HG03520 (cell line): ENCODE results near the gene CALY.

ENCODE experiments used
- ATAC-seq: cut with Tn5 transposase; IDR thresholded peaks from one replicate; pipeline ENCODE4 v1.9.1; 2021; ENCODE audit warnings: mild to moderate bottlenecking, moderate library complexity; ENCODE audit not compliant: unreplicated experiment

CALY gene

DNA sequence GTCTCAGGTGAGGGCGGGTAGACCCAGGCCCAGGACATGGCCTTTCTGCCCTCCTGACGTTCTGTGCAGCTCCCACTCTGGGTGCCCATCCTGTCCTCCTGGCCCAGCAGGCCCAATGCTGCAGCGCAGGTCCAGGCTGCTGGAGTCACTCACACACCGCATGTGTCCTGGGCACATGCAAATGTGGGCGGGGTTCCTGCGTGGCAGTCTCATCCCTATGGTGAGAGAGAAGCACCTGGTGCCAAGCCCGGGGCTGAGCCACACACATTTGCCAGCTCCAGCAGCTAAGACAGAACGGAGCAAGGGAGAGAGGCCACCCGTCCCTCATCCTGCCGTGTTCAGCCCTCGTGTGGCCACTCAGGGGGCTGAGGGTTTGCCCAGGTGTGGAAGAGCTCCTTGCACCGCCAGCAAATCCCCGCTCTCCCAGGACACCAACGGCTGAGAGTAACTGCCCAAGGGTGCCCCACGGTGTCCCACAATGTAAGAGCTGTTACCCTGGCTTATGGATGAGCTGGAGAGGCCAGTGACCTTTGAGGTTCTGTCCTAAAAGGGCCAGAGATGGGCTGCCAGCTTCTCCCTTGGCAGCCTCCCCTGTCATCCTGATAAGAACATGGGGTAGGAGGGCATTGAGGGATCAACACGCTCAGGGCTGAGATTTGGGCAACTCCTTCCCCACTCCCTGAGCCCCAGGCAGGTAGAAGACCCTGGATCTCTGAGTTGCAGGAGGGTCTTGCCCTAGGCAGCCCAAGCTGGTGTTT lies 16.7 kb upstream of the CALY start:
- no peak for ATAC-seq

DNA sequence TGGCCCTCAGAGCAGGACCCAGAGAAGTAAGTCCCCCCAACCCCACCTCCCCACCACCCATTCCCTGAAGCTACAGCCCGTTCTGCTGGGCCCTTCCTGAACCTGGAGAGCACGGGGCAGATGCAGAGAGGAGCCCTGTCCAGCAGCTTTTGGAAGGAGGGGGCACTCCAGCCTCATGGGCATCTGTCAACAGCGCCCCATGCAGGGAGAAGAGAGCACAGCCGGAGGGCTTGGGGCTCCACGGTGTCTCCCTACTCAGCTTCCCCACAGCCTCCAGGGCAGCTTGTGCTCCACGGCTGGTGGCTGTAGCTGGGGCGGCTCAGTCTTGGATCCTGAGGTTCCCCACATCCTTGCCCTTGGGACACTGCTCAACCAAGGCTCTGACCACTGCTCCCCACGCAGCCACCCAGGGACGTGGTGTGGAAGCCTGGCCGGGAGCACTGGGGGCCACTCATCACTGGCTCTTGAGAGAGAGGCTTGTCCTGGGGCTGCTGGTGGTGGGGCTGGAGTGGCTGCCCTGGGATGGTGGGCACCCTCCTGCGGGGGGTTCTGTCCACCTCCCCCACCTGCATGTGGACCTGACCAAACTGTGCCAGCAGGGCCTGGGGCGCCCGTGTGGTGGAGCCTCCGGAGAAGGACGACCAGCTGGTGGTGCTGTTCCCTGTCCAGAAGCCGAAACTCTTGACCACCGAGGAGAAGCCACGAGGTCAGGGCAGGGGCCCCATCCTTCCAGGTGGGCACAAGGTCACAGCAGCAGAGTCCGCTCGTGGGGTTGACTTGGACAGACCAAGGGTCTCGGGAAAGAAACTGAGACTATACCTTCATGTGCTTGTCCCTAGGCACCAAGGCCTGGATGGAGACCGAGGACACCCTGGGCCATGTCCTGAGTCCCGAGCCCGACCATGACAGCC lies 15.0 kb upstream of the CALY start:
- ATAC-seq: no peak

- ATAC-seq: no peak
Measured at GRCh38 chr10:133350950-133351329, 14.2 kb upstream of the CALY start.

DNA sequence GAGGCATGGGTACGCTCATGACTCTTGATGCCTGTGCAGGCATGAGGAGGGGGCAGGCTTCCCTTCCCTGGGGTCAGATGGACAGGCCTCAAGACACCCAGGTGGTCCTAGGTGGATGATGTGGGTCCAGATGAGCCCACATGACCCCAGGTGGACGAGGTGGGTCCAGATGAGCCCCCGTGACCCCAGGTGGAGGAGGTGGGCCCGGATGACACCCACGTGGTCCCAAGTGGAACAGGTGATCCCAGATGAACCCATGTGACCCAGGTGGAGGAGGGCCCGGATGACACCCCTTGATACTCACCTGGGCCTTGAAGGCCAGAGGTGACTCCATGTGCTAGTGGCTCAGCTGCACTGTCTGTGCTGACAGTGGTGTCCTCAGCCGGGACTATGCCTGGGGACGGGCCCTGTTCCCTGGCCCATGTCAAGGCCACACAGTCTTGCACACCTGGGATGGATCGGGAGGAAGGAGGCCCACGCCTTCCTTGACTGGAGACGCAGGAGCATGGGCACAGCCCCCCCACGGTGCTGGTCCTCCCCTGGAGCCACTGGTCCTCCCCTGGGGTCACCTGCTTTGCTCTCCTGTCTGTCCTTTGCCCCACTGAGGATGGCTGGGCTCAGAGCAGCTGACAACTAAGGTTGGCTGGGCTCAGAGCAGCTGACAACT lies 13.7 kb upstream of the CALY start:
- ATAC-seq: no peak

DNA sequence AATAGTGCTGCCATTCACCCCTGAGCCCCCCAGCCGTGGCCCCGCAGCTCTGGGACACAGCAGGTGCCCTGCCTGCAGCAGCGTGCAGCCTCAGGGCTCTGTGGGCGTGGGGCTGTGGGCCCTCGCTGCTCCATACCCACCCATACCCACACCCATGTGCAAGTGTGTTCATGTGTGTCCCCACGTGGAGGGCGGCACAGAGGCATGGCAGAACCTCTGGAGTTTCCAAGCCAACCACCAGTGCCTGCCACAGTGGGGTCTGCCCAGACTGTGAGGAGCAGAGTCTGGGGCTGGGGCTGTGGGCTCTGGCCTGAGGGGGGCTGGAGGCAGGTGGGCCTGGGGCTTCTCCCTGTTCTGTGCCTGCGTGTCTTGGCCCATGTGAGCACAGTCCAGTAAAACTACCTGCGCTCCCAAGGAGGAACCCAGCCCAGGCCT lies 12.9 kb upstream of the CALY start:
- ATAC-seq: no peak

DNA sequence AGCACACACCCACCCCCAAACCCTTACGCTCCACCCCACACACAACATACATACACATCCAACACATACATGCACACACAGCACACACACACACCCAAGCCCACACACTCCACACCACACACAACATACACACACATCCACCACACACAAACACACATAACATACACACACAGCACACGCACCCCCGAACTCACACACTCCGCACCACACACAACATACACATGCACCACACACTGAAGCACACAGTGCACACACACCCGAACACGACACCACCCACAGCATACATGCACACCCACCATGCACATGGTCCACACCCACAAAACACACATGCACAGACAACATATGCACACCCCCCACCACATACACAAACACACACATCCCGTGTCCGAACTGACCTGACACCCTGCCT lies 12.5 kb upstream of the CALY start:
- no peak for ATAC-seq

DNA sequence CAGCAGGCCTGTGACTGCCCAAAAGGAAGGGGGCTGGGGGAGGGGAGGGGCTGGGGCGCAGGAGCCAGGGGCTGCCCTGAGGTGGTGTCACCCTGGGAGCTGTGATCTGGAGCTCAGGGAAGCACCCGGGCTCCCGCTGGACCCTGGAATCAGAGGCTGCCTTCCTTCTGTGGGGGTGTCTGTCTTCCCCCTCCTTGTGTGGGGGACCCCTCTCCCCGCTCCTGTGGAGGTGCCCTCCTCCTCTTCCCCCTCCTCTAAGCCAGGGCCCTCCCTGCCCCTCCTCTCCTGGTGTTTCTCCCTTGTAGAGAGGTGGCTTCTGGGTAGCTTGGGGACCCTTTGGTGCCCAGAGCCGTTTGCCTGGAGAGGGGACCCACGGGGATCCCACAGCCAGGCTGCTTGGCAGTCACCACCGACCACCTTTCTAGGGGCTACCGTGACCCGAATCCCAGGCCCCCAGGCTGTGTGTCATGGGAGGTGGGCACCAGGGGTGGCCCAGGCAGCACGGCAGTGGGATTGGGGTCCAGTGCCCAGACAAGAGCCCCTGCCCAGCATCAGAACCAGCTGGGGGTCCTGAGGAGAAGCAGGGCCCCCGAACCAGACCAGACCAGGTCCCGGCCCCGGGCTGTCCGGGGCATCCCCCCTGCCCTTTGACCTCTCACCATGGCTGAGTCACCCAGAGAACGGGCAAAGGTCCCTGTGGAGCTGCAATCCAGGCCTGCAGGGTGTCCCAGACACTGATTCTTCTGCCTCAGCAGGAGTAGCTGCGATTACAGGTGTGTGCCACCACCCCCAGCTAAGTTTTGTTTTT lies 11.2 kb upstream of the CALY start:
- no peak for ATAC-seq

DNA sequence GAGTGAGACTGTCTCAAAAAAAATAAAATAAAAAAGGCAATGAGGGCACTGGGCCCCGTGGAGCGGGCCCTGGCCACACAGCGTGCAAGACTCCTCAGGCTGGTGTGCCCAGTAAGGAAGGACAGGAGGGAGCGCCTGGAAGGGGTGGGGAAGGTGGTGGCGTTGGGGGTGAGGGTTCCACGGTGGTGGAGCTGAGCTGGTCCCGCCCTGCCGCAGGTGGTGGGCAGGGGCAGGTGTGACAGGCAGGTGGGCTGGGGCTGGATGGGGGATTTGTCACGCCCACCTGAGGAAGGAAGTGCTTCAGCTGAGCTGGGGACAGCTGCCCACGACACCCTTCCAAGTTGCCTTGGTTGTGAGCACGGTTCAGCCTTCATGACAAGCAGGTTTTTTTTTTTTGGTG lies 9.7 kb upstream of the CALY start:
- ATAC-seq: no peak

DNA sequence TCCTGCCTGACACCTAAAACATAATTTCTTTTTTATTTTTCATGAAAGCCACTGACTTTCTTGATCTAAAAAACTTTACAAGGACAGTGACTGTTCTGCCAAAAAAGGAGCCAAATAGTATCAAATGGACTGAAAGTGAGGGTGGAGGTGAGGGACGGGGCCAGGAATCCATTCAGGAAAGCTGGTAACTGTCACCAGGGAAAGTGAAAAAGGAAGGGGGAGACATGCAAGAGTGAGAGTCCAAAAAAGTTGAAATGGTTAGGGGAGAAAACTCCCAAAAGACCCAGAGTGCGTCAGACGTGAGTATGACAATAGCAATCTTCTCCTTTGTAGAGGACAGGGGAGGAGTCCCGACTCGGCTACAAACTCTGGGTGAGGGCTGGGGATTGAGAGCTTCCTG lies 7.5 kb upstream of the CALY start:
- ATAC-seq: no peak

DNA sequence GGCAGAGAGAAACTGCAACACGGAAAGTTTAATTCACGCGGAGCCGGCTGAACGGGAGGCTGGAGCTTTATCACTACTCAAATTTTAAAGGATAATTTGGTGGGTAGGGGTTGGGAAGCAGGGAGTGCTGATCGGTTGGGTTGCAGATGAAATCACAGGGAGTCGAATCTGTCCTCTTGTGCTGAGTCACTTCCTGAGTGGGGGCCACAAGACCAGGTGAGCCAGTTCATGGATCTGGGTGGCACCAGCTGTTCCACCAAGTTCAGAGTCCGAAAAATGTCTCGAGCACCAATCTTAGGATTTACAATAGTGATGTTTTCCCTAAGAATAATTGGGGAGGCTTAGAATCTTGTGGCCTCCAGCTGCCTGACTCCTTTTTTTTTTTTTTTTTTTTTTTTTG lies 6.9 kb upstream of the CALY start:
- ATAC-seq: no peak

- ATAC-seq: no peak
Measured at GRCh38 chr10:133342942-133343341, 6.2 kb upstream of the CALY start.

DNA sequence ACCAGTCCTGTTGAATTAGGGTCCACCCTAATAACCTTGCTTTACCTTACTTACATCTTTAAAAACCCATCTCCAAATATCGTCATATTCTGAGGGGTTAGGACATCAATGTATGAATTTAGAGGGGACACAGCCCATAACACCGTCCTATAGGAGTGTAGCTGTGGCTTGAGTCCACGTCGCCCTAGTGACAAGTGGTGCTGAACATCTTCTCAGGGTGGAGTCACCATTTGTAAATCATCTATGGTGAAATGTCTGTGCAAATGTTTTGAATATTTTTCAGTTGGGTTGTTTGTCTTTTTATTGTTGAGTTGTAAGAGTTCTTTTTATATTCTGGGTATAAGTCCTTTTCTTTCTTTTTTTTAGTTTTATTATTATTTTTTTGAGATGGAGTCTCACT lies 5.3 kb upstream of the CALY start:
- ATAC-seq: no peak

DNA sequence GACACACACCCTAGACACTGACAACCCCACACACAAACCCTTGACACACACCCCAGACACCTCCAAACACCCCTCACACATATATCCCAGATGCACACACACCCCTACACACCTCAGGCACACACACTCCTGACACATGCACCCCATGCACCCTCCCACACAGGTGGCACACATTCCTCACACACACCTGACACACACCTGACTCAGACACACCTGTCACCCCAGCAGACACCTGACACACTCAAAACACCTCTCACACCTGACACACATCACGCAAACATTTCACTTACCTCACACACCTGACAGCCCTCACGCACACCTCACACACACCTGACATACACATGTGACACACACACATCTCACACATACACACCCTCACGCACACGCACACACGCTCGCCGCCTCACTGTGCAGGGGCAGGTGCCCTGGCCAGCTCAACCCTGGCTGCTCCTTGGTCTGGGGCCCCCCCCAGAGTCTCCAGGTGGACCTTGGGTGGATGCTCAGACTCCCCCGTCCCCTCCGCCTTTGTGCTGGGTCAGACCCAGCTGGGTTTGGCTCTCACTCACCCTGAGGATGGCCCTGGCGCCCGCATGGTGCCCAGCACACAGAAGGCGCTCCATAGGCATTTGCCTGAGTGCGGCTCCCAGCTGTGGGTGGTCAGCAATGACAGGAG lies 3.1 kb upstream of the CALY start:
- ATAC-seq: no peak

- ATAC-seq: no peak
Measured at GRCh38 chr10:133338080-133339071, 1.7 kb upstream of the CALY start.

DNA sequence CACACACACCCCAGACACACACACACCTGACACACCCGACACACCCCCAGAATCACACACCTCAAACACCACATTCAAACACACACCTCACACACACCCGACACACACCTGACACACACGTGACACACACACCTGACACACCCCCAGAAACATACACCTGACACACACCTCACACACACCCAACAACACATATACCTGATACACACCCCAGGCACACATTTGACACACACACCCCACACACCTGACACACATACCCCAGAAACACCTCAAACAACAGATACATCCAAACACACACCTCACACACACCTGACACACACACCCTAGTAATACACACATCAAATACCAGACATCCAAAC lies 652 bp upstream of the CALY start:
- ATAC-seq: no peak

DNA sequence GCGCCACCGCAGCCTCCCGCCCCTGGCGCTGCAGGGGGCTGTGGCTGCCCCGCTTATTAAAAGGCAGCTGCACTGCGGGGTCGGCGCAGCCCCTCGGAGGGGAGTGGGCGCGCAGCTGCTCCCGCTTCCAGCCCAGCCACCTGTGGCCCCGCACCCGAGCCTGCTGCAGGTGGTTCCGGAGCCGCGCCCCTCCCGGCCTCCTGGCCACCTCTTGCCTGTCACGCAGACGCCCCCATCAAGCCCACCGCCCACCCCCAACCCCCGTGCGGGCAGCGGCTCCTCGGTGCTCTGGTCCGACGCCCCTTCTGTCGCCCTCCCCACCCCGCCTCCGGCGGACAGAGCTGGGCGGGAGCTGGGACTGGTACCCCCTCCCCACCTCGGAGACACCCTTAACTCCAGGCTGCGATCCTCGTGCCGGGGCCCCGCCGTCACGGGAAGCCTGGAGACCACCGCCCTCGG lies 549 bp downstream of the CALY start:
- ATAC-seq: no peak

DNA sequence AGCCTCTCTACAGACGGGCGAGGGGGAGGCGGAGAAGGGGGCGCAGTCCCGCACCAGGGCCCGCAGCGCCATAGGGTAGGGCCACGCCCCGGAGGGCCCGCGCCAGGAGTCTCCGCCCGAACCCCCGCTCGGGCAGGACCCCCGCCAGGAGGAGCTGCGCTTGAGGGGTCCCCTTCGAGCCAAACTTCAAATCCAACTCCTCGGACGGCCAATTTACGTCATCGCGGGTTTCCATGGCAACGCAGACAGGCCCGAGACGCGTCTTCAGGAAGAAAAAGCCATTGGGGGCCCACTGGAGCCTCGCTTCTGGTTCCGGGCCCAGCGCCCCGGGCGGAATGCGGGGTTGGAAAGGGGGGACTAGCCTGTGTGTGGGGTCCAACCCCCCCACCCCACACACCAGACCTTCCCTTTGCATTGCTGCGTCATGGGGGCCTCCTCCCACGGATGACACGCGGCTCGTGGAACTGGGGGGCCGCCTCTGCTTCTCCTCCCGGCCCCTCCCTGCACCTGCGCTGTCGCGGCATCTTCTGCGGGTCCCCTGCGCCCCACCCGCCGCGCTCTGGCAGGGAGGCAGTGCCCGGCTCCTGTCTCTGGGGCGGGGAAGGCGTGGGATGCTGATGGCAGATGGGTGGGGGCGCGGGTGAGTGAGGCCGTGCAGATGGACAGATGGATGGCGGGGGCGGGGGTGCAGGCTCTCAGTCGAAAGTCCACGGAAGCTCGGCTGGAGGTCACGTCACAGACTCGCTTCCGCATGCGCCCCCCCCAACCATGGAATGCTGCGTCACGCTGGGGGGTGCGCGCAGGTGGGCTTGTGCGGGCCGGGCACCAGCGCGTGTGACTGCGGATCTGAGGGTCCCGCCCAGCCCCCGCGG lies 1.2 kb downstream of the CALY start:
- no peak for ATAC-seq
